ENCODE results near the gene TMC1.

Gene TMC1

GRCh38 chr9:72599874-72600534 lies 78.6 kb downstream of the TMC1 start (continued):
- no peak for TF ChIP-seq TCF4 (CRISPR knock-in tag; IDR thresholded peaks at IDR 0.05; ENCODE audit: borderline replicate concordance)

GRCh38 chr9:72600671-72601070 lies 79.3 kb downstream of the TMC1 start:
- no peak for ATAC-seq
- TF ChIP-seq, protein P1, sequence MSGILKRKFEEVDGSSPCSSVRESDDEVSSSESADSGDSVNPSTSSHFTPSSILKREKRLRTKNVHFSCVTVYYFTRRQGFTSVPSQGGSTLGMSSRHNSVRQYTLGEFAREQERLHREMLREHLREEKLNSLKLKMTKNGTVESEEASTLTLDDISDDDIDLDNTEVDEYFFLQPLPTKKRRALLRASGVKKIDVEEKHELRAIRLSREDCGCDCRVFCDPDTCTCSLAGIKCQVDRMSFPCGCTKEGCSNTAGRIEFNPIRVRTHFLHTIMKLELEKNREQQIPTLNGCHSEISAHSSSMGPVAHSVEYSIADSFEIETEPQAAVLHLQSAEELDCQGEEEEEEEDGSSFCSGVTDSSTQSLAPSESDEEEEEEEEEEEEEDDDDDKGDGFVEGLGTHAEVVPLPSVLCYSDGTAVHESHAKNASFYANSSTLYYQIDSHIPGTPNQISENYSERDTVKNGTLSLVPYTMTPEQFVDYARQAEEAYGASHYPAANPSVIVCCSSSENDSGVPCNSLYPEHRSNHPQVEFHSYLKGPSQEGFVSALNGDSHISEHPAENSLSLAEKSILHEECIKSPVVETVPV (CRISPR knock-in tag; IDR thresholded peaks at IDR 0.05) = no peak

GRCh38 chr9:72601615-72602014 lies 80.2 kb downstream of the TMC1 start:
- TF ChIP-seq CSDC2 (CRISPR knock-in tag; IDR thresholded peaks at IDR 0.05) = no peak
- no peak for TF ChIP-seq TSHZ2 (CRISPR knock-in tag; IDR thresholded peaks at IDR 0.05)
- TF ChIP-seq GLIS3 (CRISPR knock-in tag; IDR thresholded peaks at IDR 0.05) = no peak
- no peak for TF ChIP-seq ZC3H10 (CRISPR knock-in tag; IDR thresholded peaks at IDR 0.05)
- TF ChIP-seq RARB (CRISPR knock-in tag; IDR thresholded peaks at IDR 0.05) = no peak
- no peak for TF ChIP-seq PATZ1 (CRISPR knock-in tag; IDR thresholded peaks at IDR 0.05; ENCODE audit: borderline replicate concordance)
- TF ChIP-seq ZFP30 (CRISPR knock-in tag; IDR thresholded peaks at IDR 0.05) = no peak
- no peak for TF ChIP-seq PPARA (CRISPR knock-in tag; IDR thresholded peaks at IDR 0.05; ENCODE audit: borderline replicate concordance)
- TF ChIP-seq ZNF70 (CRISPR knock-in tag; IDR thresholded peaks at IDR 0.05) = no peak
- TF ChIP-seq, protein P2, sequence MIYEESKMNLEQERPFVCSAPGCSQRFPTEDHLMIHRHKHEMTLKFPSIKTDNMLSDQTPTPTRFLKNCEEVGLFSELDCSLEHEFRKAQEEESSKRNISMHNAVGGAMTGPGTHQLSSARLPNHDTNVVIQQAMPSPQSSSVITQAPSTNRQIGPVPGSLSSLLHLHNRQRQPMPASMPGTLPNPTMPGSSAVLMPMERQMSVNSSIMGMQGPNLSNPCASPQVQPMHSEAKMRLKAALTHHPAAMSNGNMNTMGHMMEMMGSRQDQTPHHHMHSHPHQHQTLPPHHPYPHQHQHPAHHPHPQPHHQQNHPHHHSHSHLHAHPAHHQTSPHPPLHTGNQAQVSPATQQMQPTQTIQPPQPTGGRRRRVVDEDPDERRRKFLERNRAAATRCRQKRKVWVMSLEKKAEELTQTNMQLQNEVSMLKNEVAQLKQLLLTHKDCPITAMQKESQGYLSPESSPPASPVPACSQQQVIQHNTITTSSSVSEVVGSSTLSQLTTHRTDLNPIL (CRISPR knock-in tag; IDR thresholded peaks at IDR 0.05; ENCODE audit: low read depth) = no peak
- no peak for TF ChIP-seq TOX (CRISPR knock-in tag; IDR thresholded peaks at IDR 0.05; ENCODE audit: borderline replicate concordance)
- no peak for TF ChIP-seq TCF4 (CRISPR knock-in tag; IDR thresholded peaks at IDR 0.05; ENCODE audit: borderline replicate concordance)
- no peak for TF ChIP-seq SNAI2 (CRISPR knock-in tag; IDR thresholded peaks at IDR 0.05)
- no peak for ATAC-seq

- ATAC-seq = no peak
- TF ChIP-seq ESRRG (CRISPR knock-in tag; IDR thresholded peaks at IDR 0.05) = no peak
Observed at GRCh38 chr9:72612449-72612848, 91.0 kb downstream of the TMC1 start.

GRCh38 chr9:72614067-72614466 lies 92.7 kb downstream of the TMC1 start:
- TF ChIP-seq, protein P2 (CRISPR knock-in tag; IDR thresholded peaks at IDR 0.05; ENCODE audit: low read depth) = no peak
- TF ChIP-seq ZNF8 (CRISPR knock-in tag; IDR thresholded peaks at IDR 0.05) (no peak), PPARA (CRISPR knock-in tag; IDR thresholded peaks at IDR 0.05; ENCODE audit: borderline replicate concordance) (no peak), TOX (CRISPR knock-in tag; IDR thresholded peaks at IDR 0.05; ENCODE audit: borderline replicate concordance) (no peak), PATZ1 (CRISPR knock-in tag; IDR thresholded peaks at IDR 0.05; ENCODE audit: borderline replicate concordance) (no peak), CSDC2 (CRISPR knock-in tag; IDR thresholded peaks at IDR 0.05) (no peak), ESRRG (CRISPR knock-in tag; IDR thresholded peaks at IDR 0.05) (no peak), RARB (CRISPR knock-in tag; IDR thresholded peaks at IDR 0.05) (no peak), OSR1 (CRISPR knock-in tag; IDR thresholded peaks at IDR 0.05) (no peak), BACH2 (CRISPR knock-in tag; IDR thresholded peaks at IDR 0.05; ENCODE audit: borderline replicate concordance) (no peak), ZFP30 (CRISPR knock-in tag; IDR thresholded peaks at IDR 0.05) (no peak), TCF4 (CRISPR knock-in tag; IDR thresholded peaks at IDR 0.05; ENCODE audit: borderline replicate concordance) (no peak), GLIS3 (CRISPR knock-in tag; IDR thresholded peaks at IDR 0.05) (no peak), ISL1 (CRISPR knock-in tag; IDR thresholded peaks at IDR 0.05) (no peak)
- ATAC-seq = no peak

Data from SK-N-SH treated with all-trans-retinoic acid at 6 μM for 48 hours (cell line).